HEK293 (cell line): ENCODE measurements around the gene AHCYL2.

Experiments
- CTCF ChIA-PET: fragments of 350-600 bp; formaldehyde crosslinking; extraction: SDS; loops from one replicate; lab custom pipeline; 2021; ENCODE audit warnings: antibody characterized with exemption; lab: Yijun Ruan, JAX
- POLR2A ChIA-PET: fragments of 300-600 bp; formaldehyde crosslinking; extraction: SDS; loops from one replicate; lab custom pipeline; 2020; ENCODE audit warnings: antibody characterized with exemption, inconsistent platforms; lab: Yijun Ruan, JAX
- H3K27ac ChIP-seq: fragments of 200-500 bp; sonication (Bioruptor generic); 2 replicates; pipeline ENCODE4 v1.5.1; 2014; ENCODE audit warnings: low read depth, low read length, control low read depth, inconsistent platforms; ENCODE audit errors: extremely low read depth
- H3K36me3 ChIP-seq, 2 experiments: fragments of 200-500 bp in 1 of 2; sonication (Bioruptor generic) in 1 of 2; 1 replicate in 1 of 2; 2 replicates in 1 of 2; pipeline ENCODE4 v1.5.1; 2014 to 2017; ENCODE audit warnings: inconsistent platforms in 2 of 2, low read length in 2 of 2; ENCODE audit not compliant: control insufficient read depth in 2 of 2, insufficient read depth in 1 of 2
- H3K4me1 ChIP-seq: fragments of 200-500 bp; sonication (Bioruptor generic); 2 replicates; pipeline ENCODE4 v1.5.1; 2014; ENCODE audit warnings: mild to moderate bottlenecking, low read length, inconsistent platforms; ENCODE audit not compliant: control insufficient read depth, insufficient read depth
- H3K4me3 ChIP-seq: 2 replicates; pipeline ENCODE4 v1.5.1; 2011; ENCODE audit warnings: low read depth, mild to moderate bottlenecking, control low read depth, low read length, moderate library complexity
- H3K9me3 ChIP-seq: fragments of 200-500 bp; sonication (Bioruptor generic); 2 replicates; pipeline ENCODE4 v1.5.1; 2014; ENCODE audit warnings: low read depth, low read length, inconsistent platforms; ENCODE audit not compliant: control insufficient read depth, insufficient read depth
- GLIS1 ChIP-seq: fragments of 450-650 bp; formaldehyde crosslinking; IDR thresholded peaks from 2 replicates; pipeline ENCODE4 v1.5.1; 2016; ENCODE audit warnings: missing biosample characterization, missing genetic modification characterization
- KLF16 ChIP-seq: fragments of 450-650 bp; formaldehyde crosslinking; IDR thresholded peaks from 2 replicates; pipeline ENCODE4 v1.5.1; 2017; ENCODE audit warnings: missing biosample characterization, missing genetic modification characterization
- PRDM2 ChIP-seq: fragments of 450-650 bp; formaldehyde crosslinking; IDR thresholded peaks from 2 replicates; pipeline ENCODE4 v1.5.1; 2016; ENCODE audit warnings: missing biosample characterization, missing genetic modification characterization, borderline replicate concordance
- SCRT2 ChIP-seq: fragments of 450-650 bp; formaldehyde crosslinking; IDR thresholded peaks from 2 replicates; pipeline ENCODE4 v1.5.1; 2016; ENCODE audit warnings: missing biosample characterization, missing genetic modification characterization
- ZFP69B ChIP-seq: fragments of 450-650 bp; formaldehyde crosslinking; IDR thresholded peaks from 2 replicates; pipeline ENCODE4 v1.5.1; 2016; ENCODE audit warnings: missing biosample characterization, missing genetic modification characterization
- ZNF10 ChIP-seq: fragments of 450-650 bp; formaldehyde crosslinking; IDR thresholded peaks from 2 replicates; pipeline ENCODE4 v1.5.1; 2017; ENCODE audit warnings: missing biosample characterization, missing genetic modification characterization
- ZNF202 ChIP-seq: fragments of 450-650 bp; formaldehyde crosslinking; IDR thresholded peaks from 2 replicates; pipeline ENCODE4 v1.5.1; 2016; ENCODE audit warnings: missing biosample characterization, missing genetic modification characterization, borderline replicate concordance
- ZNF24 ChIP-seq: fragments of 450-650 bp; formaldehyde crosslinking; IDR thresholded peaks from 2 replicates; pipeline ENCODE4 v1.5.1; 2016; ENCODE audit warnings: missing biosample characterization, missing genetic modification characterization
- ZNF280C ChIP-seq: fragments of 450-650 bp; formaldehyde crosslinking; IDR thresholded peaks from 2 replicates; pipeline ENCODE4 v1.5.1; 2016; ENCODE audit warnings: missing biosample characterization, missing genetic modification characterization
- ZNF366 ChIP-seq: fragments of 450-650 bp; formaldehyde crosslinking; conservative IDR thresholded peaks from 2 replicates; pipeline ENCODE4 v1.5.1; 2016; ENCODE audit warnings: missing biosample characterization, missing genetic modification characterization
- ZNF404 ChIP-seq: fragments of 450-650 bp; formaldehyde crosslinking; IDR thresholded peaks from 2 replicates; pipeline ENCODE4 v1.5.1; 2017; ENCODE audit warnings: missing biosample characterization, missing genetic modification characterization
- ZNF501 ChIP-seq: fragments of 450-650 bp; formaldehyde crosslinking; IDR thresholded peaks from 2 replicates; pipeline ENCODE4 v1.5.1; 2016; ENCODE audit warnings: missing biosample characterization, missing genetic modification characterization
- ZNF548 ChIP-seq: fragments of 450-650 bp; formaldehyde crosslinking; IDR thresholded peaks from 2 replicates; pipeline ENCODE4 v1.5.1; 2016; ENCODE audit warnings: missing biosample characterization, missing genetic modification characterization
- ZNF600 ChIP-seq: fragments of 450-650 bp; formaldehyde crosslinking; IDR thresholded peaks from 2 replicates; pipeline ENCODE4 v1.5.1; 2016; ENCODE audit warnings: missing biosample characterization, missing genetic modification characterization
- ZNF654 ChIP-seq: fragments of 450-650 bp; formaldehyde crosslinking; IDR thresholded peaks from 2 replicates; pipeline ENCODE4 v1.5.1; 2016; ENCODE audit warnings: low read depth, missing biosample characterization, missing genetic modification characterization
- ZSCAN16 ChIP-seq: fragments of 450-650 bp; formaldehyde crosslinking; IDR thresholded peaks from 2 replicates; pipeline ENCODE4 v1.5.1; 2016; ENCODE audit warnings: missing biosample characterization, missing genetic modification characterization
- TF ChIP-seq, protein P1 (sequence below): fragments of 450-650 bp; formaldehyde crosslinking; IDR thresholded peaks from 2 replicates; pipeline ENCODE4 v1.5.1; 2016; ENCODE audit warnings: missing biosample characterization, missing genetic modification characterization
- TF ChIP-seq, protein P2 (sequence below): fragments of 450-650 bp; formaldehyde crosslinking; IDR thresholded peaks from 2 replicates; pipeline ENCODE4; 2016; ENCODE audit warnings: missing biosample characterization, missing genetic modification characterization
- TF ChIP-seq, protein P3 (sequence below): fragments of 450-650 bp; formaldehyde crosslinking; IDR thresholded peaks from 2 replicates; pipeline ENCODE4 v1.5.1; 2016; ENCODE audit warnings: missing biosample characterization, missing genetic modification characterization
- TF ChIP-seq, protein P4 (sequence below): fragments of 450-650 bp; formaldehyde crosslinking; IDR thresholded peaks from 2 replicates; pipeline ENCODE4 v1.5.1; 2017; ENCODE audit warnings: missing biosample characterization, missing genetic modification characterization

AHCYL2 gene

GRCh38 chr7:129433847-129434674 lies 209.2 kb downstream of the AHCYL2 start, which contains the start of gene STRIP2:
Gene STRIP2 (plus strand): TSS chr7:129434432. CDS start chr7:129434473, 41 bp downstream.
- Histone ChIP-seq H3K27ac (peak within 1 kb of the TSS; percentile 49; the same call in 1 of the 2 replicates), H3K4me3 (peak within 1 kb of the TSS; percentile 88), H3K9me3 (no peaks in the 10 kb centered on the region), H3K4me1 (no peaks in the 10 kb centered on the region), H3K36me3 (no peaks in the 10 kb centered on the region)
- ChIA-PET POLR2A (interaction anchor here (0.5 to 1.7 kb wide), 13 partner anchors 9 to 518 kb away, joined by 3 to 7 read pairs (median 4); partner anchors contain the start of gene AHCYL2), CTCF (interaction anchor here (0.5 to 1.8 kb wide), 9 partner anchors 24 to 215 kb away, joined by 3 to 7 read pairs (median 5); no protein-coding TSS in a partner anchor)
- TF ChIP-seq, protein P1, sequence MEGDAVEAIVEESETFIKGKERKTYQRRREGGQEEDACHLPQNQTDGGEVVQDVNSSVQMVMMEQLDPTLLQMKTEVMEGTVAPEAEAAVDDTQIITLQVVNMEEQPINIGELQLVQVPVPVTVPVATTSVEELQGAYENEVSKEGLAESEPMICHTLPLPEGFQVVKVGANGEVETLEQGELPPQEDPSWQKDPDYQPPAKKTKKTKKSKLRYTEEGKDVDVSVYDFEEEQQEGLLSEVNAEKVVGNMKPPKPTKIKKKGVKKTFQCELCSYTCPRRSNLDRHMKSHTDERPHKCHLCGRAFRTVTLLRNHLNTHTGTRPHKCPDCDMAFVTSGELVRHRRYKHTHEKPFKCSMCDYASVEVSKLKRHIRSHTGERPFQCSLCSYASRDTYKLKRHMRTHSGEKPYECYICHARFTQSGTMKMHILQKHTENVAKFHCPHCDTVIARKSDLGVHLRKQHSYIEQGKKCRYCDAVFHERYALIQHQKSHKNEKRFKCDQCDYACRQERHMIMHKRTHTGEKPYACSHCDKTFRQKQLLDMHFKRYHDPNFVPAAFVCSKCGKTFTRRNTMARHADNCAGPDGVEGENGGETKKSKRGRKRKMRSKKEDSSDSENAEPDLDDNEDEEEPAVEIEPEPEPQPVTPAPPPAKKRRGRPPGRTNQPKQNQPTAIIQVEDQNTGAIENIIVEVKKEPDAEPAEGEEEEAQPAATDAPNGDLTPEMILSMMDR (tag by site-specific recombination): peak; percentile 84
- TF ChIP-seq ZNF202 (tag by site-specific recombination) (no peak), ZSCAN16 (tag by site-specific recombination) (no peak), ZNF366 (tag by site-specific recombination) (no peak), ZNF501 (no peak; the same call in 1 of the 2 replicates), ZNF548 (tag by site-specific recombination) (no peak), ZNF600 (tag by site-specific recombination) (peak; percentile 90), GLIS1 (tag by site-specific recombination) (0 out of 2 replicates have a peak, but pooled peaks have one; percentile 19), SCRT2 (tag by site-specific recombination) (no peak), ZNF10 (tag by site-specific recombination) (no peak), ZNF24 (tag by site-specific recombination) (no peak), ZFP69B (peak; percentile 34; the same call in 1 of the 2 replicates), ZNF280C (no peak), ZNF654 (no peak), KLF16 (tag by site-specific recombination) (peak; percentile 36), ZNF404 (no peak), PRDM2 (tag by site-specific recombination) (no peak)
- TF ChIP-seq, protein P2, sequence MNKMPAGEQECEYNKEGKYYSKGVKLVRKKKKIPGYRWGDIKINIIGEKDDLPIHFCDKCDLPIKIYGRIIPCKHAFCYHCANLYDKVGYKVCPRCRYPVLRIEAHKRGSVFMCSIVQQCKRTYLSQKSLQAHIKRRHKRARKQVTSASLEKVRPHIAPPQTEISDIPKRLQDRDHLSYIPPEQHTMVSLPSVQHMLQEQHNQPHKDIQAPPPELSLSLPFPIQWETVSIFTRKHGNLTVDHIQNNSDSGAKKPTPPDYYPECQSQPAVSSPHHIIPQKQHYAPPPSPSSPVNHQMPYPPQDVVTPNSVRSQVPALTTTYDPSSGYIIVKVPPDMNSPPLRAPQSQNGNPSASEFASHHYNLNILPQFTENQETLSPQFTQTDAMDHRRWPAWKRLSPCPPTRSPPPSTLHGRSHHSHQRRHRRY: no peak
- TF ChIP-seq, protein P3, sequence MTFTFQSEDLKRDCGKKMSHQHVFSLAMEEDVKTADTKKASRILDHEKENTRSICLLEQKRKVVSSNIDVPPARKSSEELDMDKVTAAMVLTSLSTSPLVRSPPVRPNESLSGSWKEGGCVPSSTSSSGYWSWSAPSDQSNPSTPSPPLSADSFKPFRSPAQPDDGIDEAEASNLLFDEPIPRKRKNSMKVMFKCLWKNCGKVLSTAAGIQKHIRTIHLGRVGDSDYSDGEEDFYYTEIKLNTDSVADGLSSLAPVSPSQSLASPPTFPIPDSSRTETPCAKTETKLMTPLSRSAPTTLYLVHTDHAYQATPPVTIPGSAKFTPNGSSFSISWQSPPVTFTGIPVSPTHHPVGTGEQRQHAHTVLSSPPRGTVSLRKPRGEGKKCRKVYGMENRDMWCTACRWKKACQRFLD (tag by site-specific recombination): no peak
- TF ChIP-seq, protein P4, sequence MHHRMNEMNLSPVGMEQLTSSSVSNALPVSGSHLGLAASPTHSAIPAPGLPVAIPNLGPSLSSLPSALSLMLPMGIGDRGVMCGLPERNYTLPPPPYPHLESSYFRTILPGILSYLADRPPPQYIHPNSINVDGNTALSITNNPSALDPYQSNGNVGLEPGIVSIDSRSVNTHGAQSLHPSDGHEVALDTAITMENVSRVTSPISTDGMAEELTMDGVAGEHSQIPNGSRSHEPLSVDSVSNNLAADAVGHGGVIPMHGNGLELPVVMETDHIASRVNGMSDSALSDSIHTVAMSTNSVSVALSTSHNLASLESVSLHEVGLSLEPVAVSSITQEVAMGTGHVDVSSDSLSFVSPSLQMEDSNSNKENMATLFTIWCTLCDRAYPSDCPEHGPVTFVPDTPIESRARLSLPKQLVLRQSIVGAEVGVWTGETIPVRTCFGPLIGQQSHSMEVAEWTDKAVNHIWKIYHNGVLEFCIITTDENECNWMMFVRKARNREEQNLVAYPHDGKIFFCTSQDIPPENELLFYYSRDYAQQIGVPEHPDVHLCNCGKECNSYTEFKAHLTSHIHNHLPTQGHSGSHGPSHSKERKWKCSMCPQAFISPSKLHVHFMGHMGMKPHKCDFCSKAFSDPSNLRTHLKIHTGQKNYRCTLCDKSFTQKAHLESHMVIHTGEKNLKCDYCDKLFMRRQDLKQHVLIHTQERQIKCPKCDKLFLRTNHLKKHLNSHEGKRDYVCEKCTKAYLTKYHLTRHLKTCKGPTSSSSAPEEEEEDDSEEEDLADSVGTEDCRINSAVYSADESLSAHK (tag by site-specific recombination): no peak
